H9 (cell line): ENCODE results near the gene ABHD1. TPM values are rescaled to one million over a fixed set of nuclear protein-coding genes. Genes with fewer than 3 reads are reported as not detected.

Experiments
- DNase-seq: peaks from one replicate; pipeline ENCODE4 v3.0.0-alpha.2; 2017
- H2AFZ ChIP-seq: one replicate; pipeline ENCODE4 v1.6.1; 2013; ENCODE audit warnings: mild to moderate bottlenecking, low read length, control low read depth, moderate library complexity
- H2AK5ac ChIP-seq: 2 replicates; pipeline ENCODE4 v1.6.1; 2013; ENCODE audit warnings: low read length, control low read depth, mixed read lengths; ENCODE audit not compliant: insufficient read length
- H2BK120ac ChIP-seq: one replicate; pipeline ENCODE4 v1.6.1; 2013; ENCODE audit warnings: low read depth, mild to moderate bottlenecking, low read length, control low read depth, inconsistent platforms; ENCODE audit not compliant: poor library complexity, severe bottlenecking
- H2BK12ac ChIP-seq: 2 replicates; pipeline ENCODE4 v1.6.1; 2013; ENCODE audit warnings: low read length, control low read depth, mixed read lengths, low read depth; ENCODE audit not compliant: insufficient read length
- H2BK15ac ChIP-seq: 2 replicates; pipeline ENCODE4 v1.6.1; 2013; ENCODE audit warnings: low read depth, low read length, control low read depth
- H2BK20ac ChIP-seq: one replicate; pipeline ENCODE4 v1.6.1; 2013; ENCODE audit warnings: low read depth, mild to moderate bottlenecking, low read length, control low read depth, inconsistent platforms; ENCODE audit not compliant: poor library complexity, severe bottlenecking
- H2BK5ac ChIP-seq: 2 replicates; pipeline ENCODE4 v1.6.1; 2013; ENCODE audit warnings: low read length, control low read depth, mixed read lengths; ENCODE audit not compliant: insufficient read length
- H3K14ac ChIP-seq: 2 replicates; pipeline ENCODE4 v1.6.1; 2013; ENCODE audit warnings: low read length, control low read depth; ENCODE audit not compliant: insufficient read depth
- H3K18ac ChIP-seq: 2 replicates; pipeline ENCODE4 v1.6.1; 2013; ENCODE audit warnings: low read depth, mild to moderate bottlenecking, mixed read lengths, low read length, control low read depth; ENCODE audit not compliant: insufficient read length
- H3K23ac ChIP-seq: 2 replicates; pipeline ENCODE4 v1.6.1; 2013; ENCODE audit warnings: low read length, control low read depth, mixed read lengths, low read depth; ENCODE audit not compliant: insufficient read length
- H3K23me2 ChIP-seq: 2 replicates; pipeline ENCODE4 v1.6.1; 2013; ENCODE audit warnings: low read depth, mild to moderate bottlenecking, mixed read lengths, low read length, control low read depth; ENCODE audit not compliant: insufficient read length, poor library complexity, severe bottlenecking
- H3K27ac ChIP-seq: 2 replicates; pipeline ENCODE4 v1.5.1; 2013; ENCODE audit warnings: low read length, control low read depth, mixed read lengths, low read depth; ENCODE audit not compliant: insufficient read length
- H3K27me3 ChIP-seq: 2 replicates; pipeline ENCODE4 v1.6.1; 2013; ENCODE audit warnings: low read length, control low read depth, inconsistent platforms; ENCODE audit not compliant: insufficient read depth
- H3K4ac ChIP-seq: 2 replicates; pipeline ENCODE4 v1.6.1; 2013; ENCODE audit warnings: low read depth, mild to moderate bottlenecking, control low read depth, inconsistent platforms, low read length, moderate library complexity
- H3K4me1 ChIP-seq: 2 replicates; pipeline ENCODE4 v1.6.1; 2013; ENCODE audit warnings: low read length, control low read depth, inconsistent platforms; ENCODE audit not compliant: insufficient read depth
- H3K4me2 ChIP-seq: 2 replicates; pipeline ENCODE4 v1.6.1; 2013; ENCODE audit warnings: low read length, control low read depth, mixed read lengths; ENCODE audit not compliant: insufficient read length, insufficient read depth
- H3K56ac ChIP-seq: 2 replicates; pipeline ENCODE4 v1.6.1; 2013; ENCODE audit warnings: low read depth, mild to moderate bottlenecking, mixed read lengths, low read length, control low read depth; ENCODE audit not compliant: insufficient read length
- H3K79me1 ChIP-seq: 2 replicates; pipeline ENCODE4 v1.6.1; 2013; ENCODE audit warnings: low read depth, mild to moderate bottlenecking, moderate library complexity, low read length, control low read depth, inconsistent platforms; ENCODE audit not compliant: insufficient read depth, poor library complexity, severe bottlenecking
- H3K79me2 ChIP-seq: 2 replicates; pipeline ENCODE4 v1.6.1; 2013; ENCODE audit warnings: low read length, control low read depth, inconsistent platforms; ENCODE audit not compliant: insufficient read depth
- H3K9ac ChIP-seq: 2 replicates; pipeline ENCODE4 v1.6.1; 2013; ENCODE audit warnings: low read length, control low read depth, mixed read lengths; ENCODE audit not compliant: insufficient read length; ENCODE audit errors: extremely low read depth
- H3K9me3 ChIP-seq: one replicate; pipeline ENCODE4 v1.6.1; 2013; ENCODE audit warnings: low read depth, low read length, inconsistent platforms; ENCODE audit not compliant: control insufficient read depth
- H3T11ph ChIP-seq: one replicate; pipeline ENCODE4 v1.6.1; 2013; ENCODE audit warnings: mild to moderate bottlenecking, low read length, control low read depth, inconsistent platforms
- H4K20me1 ChIP-seq: one replicate; pipeline ENCODE4 v1.6.1; 2013; ENCODE audit not compliant: control insufficient read depth, insufficient read length, insufficient read depth
- H4K5ac ChIP-seq: 2 replicates; pipeline ENCODE4 v1.6.1; 2013; ENCODE audit warnings: low read depth, mild to moderate bottlenecking, mixed read lengths, low read length, control low read depth; ENCODE audit not compliant: insufficient read length
- H4K8ac ChIP-seq: replicated peaks from 2 replicates; pipeline ENCODE4 v1.6.1; 2013; ENCODE audit warnings: low read length, control low read depth, mixed read lengths, low read depth; ENCODE audit not compliant: insufficient read length
- H4K91ac ChIP-seq: 2 replicates; pipeline ENCODE4 v1.6.1; 2013; ENCODE audit warnings: low read depth, mild to moderate bottlenecking, moderate library complexity, mixed read lengths, low read length, control low read depth; ENCODE audit not compliant: insufficient read length
- H3K27ac Mint-ChIP-seq, 3 experiments: 2 replicates in 2 of 3; 3 replicates in 1 of 3; pipeline ENCODE4 v1.8.0; 2020 to 2021; ENCODE audit warnings: mixed read lengths in 3 of 3, mild to moderate bottlenecking in 1 of 3, moderate library complexity in 1 of 3
- H3K27me3 Mint-ChIP-seq: 2 replicates; pipeline ENCODE4 v1.8.0; 2021; ENCODE audit warnings: low read depth, mild to moderate bottlenecking, moderate library complexity, mixed read lengths
- H3K36me3 Mint-ChIP-seq, 3 experiments: 2 replicates in 2 of 3; 3 replicates in 1 of 3; pipeline ENCODE4 v1.8.0; 2020 to 2021; ENCODE audit warnings: low read depth in 3 of 3, mixed read lengths in 3 of 3; ENCODE audit not compliant: insufficient read depth in 1 of 3
- H3K4me1 Mint-ChIP-seq, 2 experiments: 2 replicates each; pipeline ENCODE4 v1.8.0; 2020; ENCODE audit warnings: mixed read lengths in 2 of 2
- H3K4me3 Mint-ChIP-seq, 2 experiments: 2 replicates in 1 of 2; 3 replicates in 1 of 2; pipeline ENCODE4 v1.8.0; 2020 to 2021; ENCODE audit warnings: mild to moderate bottlenecking in 2 of 2, mixed read lengths in 2 of 2, moderate library complexity in 1 of 2
- H3K9me3 Mint-ChIP-seq, 2 experiments: 2 replicates in 1 of 2; 3 replicates in 1 of 2; pipeline ENCODE4 v1.8.0; 2020; ENCODE audit warnings: mild to moderate bottlenecking in 2 of 2, mixed read lengths in 2 of 2, moderate library complexity in 1 of 2
- CTCF ChIP-seq: fragments of 200-600 bp; sonication (generic); conservative IDR thresholded peaks from 3 replicates; pipeline ENCODE4 v1.8.0; 2021; ENCODE audit warnings: antibody characterized with exemption, mild to moderate bottlenecking
- WGBS: extraction: QIAGEN DNeasy Blood & Tissue Kit; methylation state at CpG from one replicate; pipeline ENCODE4 v1.1.7; 2013; ENCODE audit warnings: missing lambda C conversion rate, low lambda C conversion rate, mixed read lengths; ENCODE audit not compliant: insufficient read length; ENCODE audit errors: extremely low coverage; 5-methylcytosine and 5-hydroxymethylcytosine counted together
- total RNA-seq: library from RNA; stranded (reverse); gene quantifications from 2 replicates; pipeline ENCODE4 v1.2.1, GENCODE V29; 2021

Gene ABHD1
- total RNA-seq, 1 experiment from 2014 or later, result 0.31 TPM

- Histone ChIP-seq H4K8ac (no peak overlapping the region), H3K79me2 (no peaks in the 10 kb centered on the region), H2BK12ac (no peak overlapping the region), H3K4me2 (peak overlapping the region; percentile 94), H2BK20ac (no peak overlapping the region), H4K91ac (no peak overlapping the region), H2AK5ac (no peak overlapping the region), H2BK15ac (no peak overlapping the region), H3K23ac (no peak overlapping the region), H3K23me2 (peaks cover 11% of the 10 kb centered on the region), H3K56ac (no peak overlapping the region), H3K9me3 (no peaks in the 10 kb centered on the region), H3K27me3 (peaks cover 14% of the 10 kb centered on the region; the same call in 1 of the 2 replicates), H3K27ac (no peak overlapping the region), H3T11ph (no peak overlapping the region), H3K18ac (no peak overlapping the region), H3K4me1 (peaks cover 2% of the 10 kb centered on the region), H4K20me1 (peaks cover 2% of the 10 kb centered on the region), H3K79me1 (no peaks in the 10 kb centered on the region), H4K5ac (no peak overlapping the region), H2AFZ (no peak overlapping the region), H3K4ac (no peak overlapping the region), H3K14ac (no peak overlapping the region), H3K9ac (no peak overlapping the region), H2BK120ac (no peak overlapping the region), H2BK5ac (no peak overlapping the region)
- peaks cover 61% of the 10 kb centered on the region for H3K27me3 Mint-ChIP-seq
- H3K36me3 Mint-ChIP-seq, result no peaks in the 10 kb centered on the region; a peak in 3 of 7 replicates
- no peak for TF ChIP-seq CTCF
- DNase-seq, result no peak
- no peaks in the 10 kb centered on the region; a peak in 1 of 5 replicates for H3K9me3 Mint-ChIP-seq
- H3K27ac Mint-ChIP-seq, result no peak overlapping the region; a peak in 1 of 7 replicates
- peaks cover 15 to 21% of the 10 kb centered on the region in 2 experiments for H3K4me1 Mint-ChIP-seq
- peak overlapping the region; percentile 80 to 89 for H3K4me3 Mint-ChIP-seq
- no CpG with 5 or more reads among the region's 7 CpGs for WGBS
These were observed 824 bp upstream of the ABHD1 start for GRCh38 chr2:27122791-27123190.
